T-cell (primary cell): Measurements from ENCODE around the gene UNC80. TPM values are rescaled to one million over a fixed set of nuclear protein-coding genes. Genes with fewer than 3 reads are reported as not detected.

ENCODE experiments used
- ATAC-seq, 4 experiments: fragments of 200-7000 bp in 3 of 4; fragments of 150-1000 bp in 1 of 4; cut with Tn5 transposase; replicated peaks in 1 of 4; 1 replicate in 3 of 4; 2 replicates in 1 of 4; pipeline ENCODE4 v1.10.0; 2021; ENCODE audit warnings: moderate library complexity in 3 of 4, mild to moderate bottlenecking in 2 of 4, moderate number of reproducible peaks in 1 of 4
- CTCF ChIA-PET, 2 donors: fragments of 300-600 bp; sonication (Branson Sonifier 250); formaldehyde crosslinking; loops; one replicate each; lab custom pipeline; 2022; ENCODE audit warnings: antibody characterized with exemption in 2 of 2; lab: Charles Lee
- POLR2A ChIA-PET, 2 donors: fragments of 300-600 bp; sonication (Branson Sonifier 250); formaldehyde crosslinking; loops; one replicate each; lab custom pipeline; 2022; ENCODE audit warnings: antibody characterized with exemption in 2 of 2; lab: Charles Lee
- DNase-seq, 35 experiments: peaks; one replicate each; pipeline versions ENCODE4 v3.0.0 to v3.0.0-alpha.2; 2013 to 2023
- H3K27ac ChIP-seq: one replicate; pipeline ENCODE4 v1.5.1; 2013; ENCODE audit warnings: low read length
- H3K27me3 ChIP-seq, 2 experiments: replicated peaks in 1 of 2; 1 replicate in 1 of 2; 2 replicates in 1 of 2; pipeline versions ENCODE4 v1.6.1 to v1.7.0; 2013; ENCODE audit warnings: low read length in 1 of 2, mixed read lengths in 1 of 2; ENCODE audit not compliant: control insufficient read depth in 2 of 2, insufficient read depth in 2 of 2; ENCODE audit errors: extremely low read depth in 1 of 2
- H3K36me3 ChIP-seq, 2 donors: 1 replicate in 1 of 2; 2 replicates in 1 of 2; pipeline versions ENCODE4 v1.6.1 to v1.7.0; 2013; ENCODE audit warnings: low read length in 1 of 2; ENCODE audit not compliant: control insufficient read depth in 2 of 2, insufficient read depth in 1 of 2; ENCODE audit errors: extremely low read depth in 1 of 2
- H3K4me1 ChIP-seq, 2 experiments: 1 replicate in 1 of 2; 2 replicates in 1 of 2; pipeline versions ENCODE4 v1.6.1 to v1.7.0; 2013; ENCODE audit warnings: low read length in 2 of 2, mixed read lengths in 1 of 2; ENCODE audit not compliant: insufficient read depth in 2 of 2, control insufficient read depth in 1 of 2; ENCODE audit errors: extremely low read depth in 1 of 2
- H3K4me3 ChIP-seq, 2 donors: 1 replicate in 1 of 2; 2 replicates in 1 of 2; pipeline versions ENCODE4 v1.5.1 to v1.7.0; 2013; ENCODE audit warnings: mild to moderate bottlenecking in 2 of 2, low read length in 1 of 2, moderate library complexity in 1 of 2; ENCODE audit not compliant: control insufficient read depth in 1 of 2; ENCODE audit errors: extremely low read depth in 1 of 2
- H3K9me3 ChIP-seq: 2 replicates; pipeline ENCODE4 v1.7.0; 2013
- H3K27ac Mint-ChIP-seq, 2 donors: one replicate each; pipeline ENCODE4 v1.8.0; 2020 to 2021; ENCODE audit warnings: mild to moderate bottlenecking in 2 of 2, mixed read lengths in 2 of 2
- H3K27me3 Mint-ChIP-seq, 2 donors: one replicate each; pipeline ENCODE4 v1.8.0; 2021 to 2022; ENCODE audit warnings: mixed read lengths in 2 of 2
- H3K36me3 Mint-ChIP-seq: one replicate; pipeline ENCODE4 v1.8.0; 2021; ENCODE audit warnings: mixed read lengths
- H3K4me1 Mint-ChIP-seq, 3 donors: one replicate each; pipeline ENCODE4 v1.8.0; 2020 to 2022; ENCODE audit warnings: mixed read lengths in 3 of 3, mild to moderate bottlenecking in 1 of 3
- H3K4me3 Mint-ChIP-seq, 3 donors: one replicate each; pipeline ENCODE4 v1.8.0; 2020 to 2022; ENCODE audit warnings: mild to moderate bottlenecking in 3 of 3, mixed read lengths in 3 of 3, moderate library complexity in 3 of 3
- H3K9me3 Mint-ChIP-seq, 3 donors: one replicate each; pipeline ENCODE4 v1.8.0; 2020 to 2022; ENCODE audit warnings: mixed read lengths in 3 of 3
- WGBS: methylation state at CpG from one replicate; pipeline ENCODE4 v1.1.5; 2013; ENCODE audit warnings: missing lambda C conversion rate; ENCODE audit not compliant: insufficient coverage; 5-methylcytosine and 5-hydroxymethylcytosine counted together
- total RNA-seq, 35 experiments: library from RNA in 6 of 35; stranded (reverse) in 6 of 35; fragments of 120-200 nt in 1 of 35; gene quantifications; one replicate each; pipeline versions ENCODE4 v1.2.1 to v1.2.4 and lab custom pipeline; 2013 to 2026

The UNC80 gene
- total RNA-seq, 5 donors from 2014 or later (not counting 1 experiment from before 2014, with no cell fraction given): 0.09 TPM; not detected in 4

DNA sequence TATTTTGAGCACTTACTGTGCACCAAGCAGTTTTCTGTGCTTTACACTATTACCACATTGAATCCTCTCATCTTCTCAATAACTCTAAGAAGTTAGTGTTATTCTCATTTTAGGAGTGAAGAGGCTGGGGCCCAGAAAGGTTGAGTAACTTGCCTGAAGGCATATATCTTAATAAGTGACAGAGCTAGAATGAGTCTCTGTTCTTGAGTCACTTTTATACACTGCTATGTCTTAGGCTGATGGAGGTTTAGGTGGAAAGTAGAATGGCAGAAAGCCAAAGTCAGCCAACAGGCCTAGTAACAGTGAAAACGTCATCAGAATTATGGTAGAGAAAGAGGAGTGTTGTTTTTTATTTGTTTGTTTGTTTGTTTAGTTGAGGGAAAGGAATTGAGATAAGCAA lies 202.9 kb downstream of the UNC80 start:
- H3K36me3 Mint-ChIP-seq: no peaks in the 10 kb centered on the region
- ChIA-PET POLR2A (no interaction called here), CTCF (interaction anchor here (0.5 to 5.4 kb wide), 5 partner anchors 99 to 225 kb away, joined by 3 to 31 read pairs (median 10); no protein-coding TSS in a partner anchor)
- no peaks in the 10 kb centered on the region for H3K4me1 ChIP-seq
- no peaks in the 10 kb centered on the region for H3K4me1 Mint-ChIP-seq
- no peaks in the 10 kb centered on the region for H3K36me3 ChIP-seq
- no peaks in the 10 kb centered on the region for H3K9me3 ChIP-seq
- no peak overlapping the region for H3K4me3 ChIP-seq
- 25% methylated on average over 1 of the region's 1 CpG for WGBS
- H3K9me3 Mint-ChIP-seq: no peaks in the 10 kb centered on the region
- H3K4me3 Mint-ChIP-seq: no peak overlapping the region
- no peak overlapping the region for H3K27ac ChIP-seq
- ATAC-seq (no peak), DNase-seq (no peak)
- peaks cover 0 to 4% of the 10 kb centered on the region in 2 experiments for H3K27me3 ChIP-seq
- peaks cover 16% of the 10 kb centered on the region in 2 donors for H3K27me3 Mint-ChIP-seq
- no peak overlapping the region for H3K27ac Mint-ChIP-seq

DNA sequence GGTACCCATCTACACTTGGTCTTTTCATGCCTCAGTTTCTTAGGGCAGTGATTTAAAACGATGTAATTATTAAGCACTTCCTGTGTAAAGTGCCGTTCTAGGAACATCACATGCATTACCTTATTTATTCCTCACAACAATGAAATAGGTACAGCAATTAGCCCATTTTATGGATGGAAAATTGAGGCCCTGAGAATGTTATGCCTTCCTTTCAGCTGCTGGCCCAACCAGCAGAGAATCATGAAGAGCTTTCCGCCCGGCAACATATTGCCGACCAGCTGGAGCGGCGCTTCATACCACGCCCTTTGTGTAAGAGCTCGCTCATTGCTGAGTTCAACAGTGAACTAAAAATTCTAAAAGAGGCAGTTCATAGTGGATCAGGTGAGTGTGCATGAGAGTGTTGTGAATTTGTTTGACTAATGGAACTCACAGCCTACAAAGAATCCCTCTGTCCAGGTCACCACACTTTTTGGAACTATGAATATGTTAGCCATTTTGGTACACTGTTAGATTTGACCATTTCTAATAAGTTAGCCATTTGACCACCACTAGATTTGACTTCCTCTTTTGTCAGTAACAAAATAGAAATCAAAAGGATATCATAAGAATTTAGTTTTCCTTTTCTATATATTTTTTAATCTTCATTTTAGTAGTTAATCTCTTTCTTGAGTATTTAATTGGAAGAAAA lies 205.2 kb downstream of the UNC80 start:
- Histone ChIP-seq H3K27ac (no peak overlapping the region), H3K4me1 (no peaks in the 10 kb centered on the region), H3K36me3 (no peaks in the 10 kb centered on the region), H3K27me3 (peaks cover 0 to 4% of the 10 kb centered on the region in 2 experiments), H3K9me3 (no peaks in the 10 kb centered on the region), H3K4me3 (no peak overlapping the region)
- Mint-ChIP-seq H3K27ac (no peak overlapping the region), H3K27me3 (peaks cover 13 to 17% of the 10 kb centered on the region in 2 donors), H3K36me3 (no peaks in the 10 kb centered on the region), H3K9me3 (no peaks in the 10 kb centered on the region), H3K4me3 (no peak overlapping the region), H3K4me1 (no peaks in the 10 kb centered on the region)
- ChIA-PET CTCF (interaction anchor here (0.5 to 5.4 kb wide), 13 partner anchors 12 to 239 kb away, joined by 3 to 56 read pairs (median 5); no protein-coding TSS in a partner anchor), POLR2A (no interaction called here)
- no peak for DNase-seq
- no peak for ATAC-seq
- WGBS: 100% methylated on average over 2 of the region's 9 CpGs

DNA sequence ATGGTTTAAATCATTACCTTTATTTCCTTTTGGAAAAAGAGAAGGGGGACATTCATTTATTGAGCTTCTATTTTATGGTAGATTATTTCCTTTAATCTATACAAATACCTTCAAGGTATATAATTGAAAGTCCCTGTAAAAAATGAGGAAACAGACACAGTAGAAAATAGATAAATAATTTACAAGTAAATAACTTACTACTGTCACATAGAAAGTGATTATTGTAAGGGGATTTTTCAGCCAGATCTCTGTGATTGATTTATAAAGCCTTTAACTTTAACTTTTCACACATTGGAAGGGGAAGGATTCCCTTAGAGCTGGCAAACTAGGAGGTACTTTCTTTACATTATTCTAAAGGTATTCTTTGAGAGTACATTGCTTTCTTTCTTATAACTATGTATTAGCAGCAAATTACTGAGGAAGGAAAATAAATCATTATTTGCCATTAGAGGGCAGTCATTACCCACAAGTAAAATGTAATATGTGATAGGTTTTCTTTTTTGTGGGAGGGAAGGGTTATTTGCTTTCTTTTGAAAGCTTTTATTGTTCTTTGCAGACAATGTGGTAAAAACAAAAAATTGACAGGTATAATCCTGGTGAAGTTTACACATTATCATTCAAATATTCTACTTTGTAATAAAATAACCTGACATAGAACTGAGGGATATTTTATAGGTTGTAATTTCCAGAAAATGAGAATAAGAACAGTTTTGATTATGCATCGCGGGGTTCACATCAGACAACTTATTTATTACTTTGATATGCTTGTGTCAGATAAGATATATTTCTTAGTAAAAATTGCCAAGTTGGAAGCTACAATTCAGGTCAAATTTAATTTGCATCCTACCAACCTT lies 206.0 kb downstream of the UNC80 start:
- peak in 1 of 35 experiments; percentile 70 for DNase-seq
- no peak overlapping the region for H3K4me3 ChIP-seq
- no CpG with 5 or more reads among the region's 2 CpGs for WGBS
- no peaks in the 10 kb centered on the region for H3K9me3 ChIP-seq
- H3K27me3 ChIP-seq: peaks cover 0 to 4% of the 10 kb centered on the region in 2 experiments
- ChIA-PET POLR2A (no interaction called here), CTCF (interaction anchor here (0.5 to 5.4 kb wide), 13 partner anchors 11 to 238 kb away, joined by 3 to 56 read pairs (median 5); no protein-coding TSS in a partner anchor)
- no peak overlapping the region for H3K4me3 Mint-ChIP-seq
- no peaks in the 10 kb centered on the region for H3K36me3 ChIP-seq
- ATAC-seq: peak in 1 of 4 experiments; percentile 51
- peaks cover 5 to 12% of the 10 kb centered on the region in 2 donors for H3K27me3 Mint-ChIP-seq
- H3K27ac Mint-ChIP-seq: no peak overlapping the region
- H3K4me1 ChIP-seq: no peaks in the 10 kb centered on the region
- no peaks in the 10 kb centered on the region for H3K9me3 Mint-ChIP-seq
- H3K27ac ChIP-seq: no peak overlapping the region
- H3K36me3 Mint-ChIP-seq: no peaks in the 10 kb centered on the region
- H3K4me1 Mint-ChIP-seq: no peaks in the 10 kb centered on the region

DNA sequence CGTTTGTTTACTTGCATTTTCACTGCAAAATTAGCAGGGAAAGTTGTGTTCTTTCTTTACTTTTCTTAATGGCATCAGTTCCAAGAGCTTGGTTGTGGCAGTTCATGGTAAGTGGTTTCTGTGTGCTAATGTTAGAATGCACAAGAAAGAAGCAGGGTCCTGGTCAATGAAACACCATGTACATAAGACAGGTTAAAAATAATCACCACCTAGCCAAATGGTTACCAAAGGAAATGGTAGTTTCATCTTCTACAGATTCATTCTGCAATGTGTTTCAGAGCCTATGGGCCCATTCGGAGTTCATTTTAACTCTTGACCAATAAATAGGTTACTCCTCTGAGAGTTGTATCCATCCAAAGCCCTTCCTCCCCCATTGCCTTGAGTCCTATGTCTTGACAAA lies 212.7 kb downstream of the UNC80 start:
- peaks cover 9 to 14% of the 10 kb centered on the region in 2 donors for H3K27me3 Mint-ChIP-seq
- CTCF ChIA-PET: interaction anchor here (1.0 to 1.5 kb wide), 2 partner anchors 214 to 215 kb away, joined by 6 to 8 read pairs; no protein-coding TSS in a partner anchor
- H3K9me3 ChIP-seq: no peaks in the 10 kb centered on the region

DNA sequence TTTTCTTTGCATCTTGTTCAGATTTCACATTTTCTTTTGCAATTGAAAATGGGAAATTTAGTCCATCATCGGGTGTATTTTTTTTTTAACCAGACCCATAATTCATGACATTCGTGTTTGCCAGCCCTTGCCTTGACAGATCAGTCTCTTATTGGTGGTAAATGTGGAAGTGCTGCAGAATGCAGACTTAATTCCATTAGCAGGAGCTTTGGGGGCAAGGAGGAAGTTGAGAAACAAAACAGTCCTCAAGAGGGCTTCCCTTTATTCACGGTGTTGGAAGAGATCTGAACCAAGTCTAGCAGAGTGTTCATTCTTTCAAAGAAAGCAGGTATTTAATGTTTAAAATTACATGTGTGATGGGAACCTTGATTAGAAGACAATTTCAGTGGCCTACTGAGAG lies 214.2 kb downstream of the UNC80 start:
- ChIA-PET CTCF (interaction anchor here in 1 of 2 donors (1.0 to 1.1 kb wide), 2 partner anchors 64 to 88 kb away, joined by 3 read pairs; no protein-coding TSS in a partner anchor), POLR2A (no interaction called here)
- no peaks in the 10 kb centered on the region for H3K4me1 Mint-ChIP-seq
- no peak overlapping the region for H3K27ac Mint-ChIP-seq
- no peak overlapping the region for H3K27ac ChIP-seq
- no peaks in the 10 kb centered on the region for H3K4me1 ChIP-seq
- H3K9me3 ChIP-seq: no peaks in the 10 kb centered on the region
- H3K36me3 ChIP-seq: no peaks in the 10 kb centered on the region
- no peak overlapping the region for H3K4me3 ChIP-seq
- H3K9me3 Mint-ChIP-seq: no peaks in the 10 kb centered on the region
- H3K27me3 ChIP-seq: peaks cover 0 to 2% of the 10 kb centered on the region in 2 experiments
- H3K27me3 Mint-ChIP-seq: peaks cover 15 to 16% of the 10 kb centered on the region in 2 donors
- no peaks in the 10 kb centered on the region for H3K36me3 Mint-ChIP-seq
- 50% methylated on average over 1 of the region's 3 CpGs for WGBS
- no peak overlapping the region for H3K4me3 Mint-ChIP-seq
- ATAC-seq (no peak), DNase-seq (no peak)

More for the DNA sequence above, 212.7 kb downstream of the UNC80 start:
- Mint-ChIP-seq H3K4me1 (no peaks in the 10 kb centered on the region), H3K9me3 (no peaks in the 10 kb centered on the region), H3K4me3 (no peak overlapping the region), H3K36me3 (no peaks in the 10 kb centered on the region), H3K27ac (no peak overlapping the region)
- POLR2A ChIA-PET: no interaction called here
- Histone ChIP-seq H3K4me1 (no peaks in the 10 kb centered on the region), H3K36me3 (no peaks in the 10 kb centered on the region), H3K27me3 (peaks cover 0 to 2% of the 10 kb centered on the region in 2 experiments), H3K4me3 (no peak overlapping the region), H3K27ac (no peak overlapping the region)
- no CpG with 5 or more reads among the region's 2 CpGs for WGBS
- DNase-seq (no peak), ATAC-seq (no peak)

DNA sequence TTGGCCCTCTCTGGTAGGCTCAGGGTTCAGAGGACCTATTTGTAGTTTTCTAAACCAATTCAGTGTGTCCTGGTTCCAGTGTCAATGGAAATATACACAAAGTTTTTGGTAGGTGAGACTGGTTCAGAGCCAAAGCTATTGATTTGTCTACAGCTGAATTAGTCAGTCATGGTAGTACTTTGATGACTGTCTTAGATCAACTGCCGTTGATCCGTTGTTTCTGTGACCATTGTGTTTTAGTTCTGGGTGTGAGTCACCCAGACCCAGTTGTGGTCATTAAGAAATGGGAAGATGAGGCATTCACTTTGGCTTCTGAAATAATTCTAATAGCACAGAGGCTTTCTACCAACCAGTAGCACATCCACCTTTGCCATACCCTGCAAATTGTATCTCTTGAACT lies 214.8 kb downstream of the UNC80 start:
- Histone ChIP-seq H3K4me3 (no peak overlapping the region), H3K27me3 (peaks cover 0 to 2% of the 10 kb centered on the region in 2 experiments), H3K4me1 (no peaks in the 10 kb centered on the region), H3K9me3 (no peaks in the 10 kb centered on the region), H3K27ac (no peak overlapping the region), H3K36me3 (no peaks in the 10 kb centered on the region)
- no peak overlapping the region for H3K27ac Mint-ChIP-seq
- POLR2A ChIA-PET: no interaction called here
- H3K27me3 Mint-ChIP-seq: peaks cover 15 to 16% of the 10 kb centered on the region in 2 donors
- ATAC-seq (no peak), DNase-seq (no peak)
- no peaks in the 10 kb centered on the region for H3K4me1 Mint-ChIP-seq
- H3K4me3 Mint-ChIP-seq: no peak overlapping the region
- CTCF ChIA-PET: interaction anchor here in 1 of 2 donors (1.0 kb wide), 1 partner anchor 87 kb away, joined by 3 read pairs; no protein-coding TSS in a partner anchor
- H3K9me3 Mint-ChIP-seq: no peaks in the 10 kb centered on the region
- H3K36me3 Mint-ChIP-seq: no peaks in the 10 kb centered on the region
- no CpG with 5 or more reads among the region's 2 CpGs for WGBS
